Neural cell (in vitro differentiated cells): ENCODE results near the gene SH3D19. TPM values are rescaled to one million over a fixed set of nuclear protein-coding genes. Genes with fewer than 3 reads are reported as not detected.

Experiments used
- H2AFZ ChIP-seq: fragments of 200-600, 300-800 bp; sonication (generic), shearing (Covaris generic); 2 replicates; pipeline ENCODE4 v1.6.0; 2014; ENCODE audit warnings: low read depth, mild to moderate bottlenecking, antibody characterized with exemption, low read length, moderate library complexity
- H3F3A ChIP-seq: fragments of 200-600 bp; shearing (Covaris generic); 2 replicates; pipeline ENCODE4 v1.6.1; 2016; ENCODE audit warnings: mild to moderate bottlenecking, moderate library complexity, mixed read lengths, antibody characterized with exemption, low read length; ENCODE audit not compliant: insufficient read depth, poor library complexity, severe bottlenecking
- H3K27ac ChIP-seq: fragments of 200-600, 300-800 bp; sonication (generic), shearing (Covaris generic); 2 replicates; pipeline ENCODE4 v1.5.1; 2014; ENCODE audit warnings: mild to moderate bottlenecking, low read length, moderate library complexity
- H3K27me3 ChIP-seq: fragments of 300-800, 200-600 bp; sonication (generic), shearing (Covaris generic); 2 replicates; pipeline ENCODE4 v1.6.0; 2014; ENCODE audit warnings: mild to moderate bottlenecking, low read depth, low read length, moderate library complexity; ENCODE audit not compliant: insufficient read depth
- H3K36me3 ChIP-seq: fragments of 300-800, 200-600 bp; sonication (generic), shearing (Covaris generic); 2 replicates; pipeline ENCODE4 v1.5.1; 2014; ENCODE audit warnings: mild to moderate bottlenecking, antibody characterized with exemption, low read length, moderate library complexity; ENCODE audit not compliant: insufficient read depth
- H3K4me2 ChIP-seq: fragments of 300-800, 200-600 bp; sonication (generic), shearing (Covaris generic); 2 replicates; pipeline ENCODE4 v1.6.0; 2014; ENCODE audit warnings: mild to moderate bottlenecking, low read length
- H3K4me3 ChIP-seq: fragments of 300-800, 200-600 bp; sonication (generic), shearing (Covaris generic); 2 replicates; pipeline ENCODE4 v1.5.1; 2014; ENCODE audit warnings: mild to moderate bottlenecking, low read length, moderate library complexity
- H3K79me2 ChIP-seq: fragments of 200-600 bp; shearing (Covaris generic); replicated peaks from 2 replicates; pipeline ENCODE4 v1.6.0; 2014; ENCODE audit warnings: mild to moderate bottlenecking, low read length, moderate library complexity; ENCODE audit not compliant: insufficient read depth
- H3K9ac ChIP-seq: fragments of 300-800, 200-600 bp; sonication (generic), shearing (Covaris generic); 2 replicates; pipeline ENCODE4 v1.6.1; 2016; ENCODE audit warnings: mild to moderate bottlenecking, low read length, mixed read lengths
- H3K9me2 ChIP-seq: fragments of 200-600 bp; shearing (Covaris generic); 2 replicates; pipeline ENCODE4 v1.6.1; 2016; ENCODE audit warnings: mild to moderate bottlenecking, low read length, mixed read lengths; ENCODE audit not compliant: insufficient read depth
- H3K9me3 ChIP-seq: fragments of 200-600, 300-800 bp; sonication (generic), shearing (Covaris generic); 2 replicates; pipeline ENCODE4 v1.6.1; 2016; ENCODE audit warnings: mild to moderate bottlenecking, mixed run types, low read length, moderate library complexity, mixed read lengths
- H4K20me1 ChIP-seq: fragments of 200-600 bp; shearing (Covaris generic); 2 replicates; pipeline ENCODE4 v1.6.1; 2016; ENCODE audit warnings: mild to moderate bottlenecking, mixed run types; ENCODE audit not compliant: insufficient read depth
- EP300 ChIP-seq: fragments of 450-650 bp; conservative IDR thresholded peaks from 2 replicates; pipeline ENCODE4 v1.6.1; 2014; ENCODE audit warnings: antibody characterized with exemption, mild to moderate bottlenecking, moderate library complexity; ENCODE audit not compliant: poor library complexity, severe bottlenecking
- EZH2 ChIP-seq: fragments of 200-600, 300-800 bp; shearing (Covaris generic), sonication (generic); IDR thresholded peaks from 2 replicates; pipeline ENCODE4 v1.6.1; 2014; ENCODE audit warnings: antibody characterized with exemption, low read length, borderline replicate concordance, mild to moderate bottlenecking; ENCODE audit not compliant: insufficient read depth, poor library complexity, severe bottlenecking
- MXI1 ChIP-seq: fragments of 450-650 bp; conservative IDR thresholded peaks from 2 replicates; pipeline ENCODE4 v1.6.1; 2014; ENCODE audit warnings: antibody characterized with exemption, mild to moderate bottlenecking; ENCODE audit not compliant: poor library complexity, severe bottlenecking
- POLR2AphosphoS5 ChIP-seq: IDR thresholded peaks from 2 replicates; pipeline ENCODE4 v1.6.1; 2012
- RAD21 ChIP-seq: fragments of 450-650 bp; conservative IDR thresholded peaks from 2 replicates; pipeline ENCODE4 v1.6.1; 2014; ENCODE audit warnings: antibody characterized with exemption, mild to moderate bottlenecking, moderate library complexity
- REST ChIP-seq: IDR thresholded peaks from 2 replicates; pipeline ENCODE4 v1.6.1; 2012; ENCODE audit warnings: borderline replicate concordance
- SMC3 ChIP-seq: fragments of 450-650 bp; conservative IDR thresholded peaks from 2 replicates; pipeline ENCODE4 v1.6.1; 2014; ENCODE audit warnings: antibody characterized with exemption, mild to moderate bottlenecking, moderate library complexity; ENCODE audit not compliant: poor library complexity
- TAF1 ChIP-seq: IDR thresholded peaks from 2 replicates; pipeline ENCODE4 v1.6.1; 2012; ENCODE audit warnings: low read depth
- polyA plus RNA-seq: library from polyadenylated mRNA; depleted of rRNA; stranded (reverse); fragments of >200 nt; gene quantifications from 2 replicates; pipeline ENCODE4 v1.2.3, GENCODE V29; 2014
- TF ChIP-seq, protein P1 (sequence below): fragments of 450-650 bp; IDR thresholded peaks from 2 replicates; pipeline ENCODE4 v1.5.1; 2014; ENCODE audit warnings: antibody characterized with exemption, mild to moderate bottlenecking, moderate library complexity; ENCODE audit not compliant: poor library complexity, severe bottlenecking

Gene SH3D19
- polyA plus RNA-seq, 1 donor from 2014 or later: 0.46 TPM

DNA sequence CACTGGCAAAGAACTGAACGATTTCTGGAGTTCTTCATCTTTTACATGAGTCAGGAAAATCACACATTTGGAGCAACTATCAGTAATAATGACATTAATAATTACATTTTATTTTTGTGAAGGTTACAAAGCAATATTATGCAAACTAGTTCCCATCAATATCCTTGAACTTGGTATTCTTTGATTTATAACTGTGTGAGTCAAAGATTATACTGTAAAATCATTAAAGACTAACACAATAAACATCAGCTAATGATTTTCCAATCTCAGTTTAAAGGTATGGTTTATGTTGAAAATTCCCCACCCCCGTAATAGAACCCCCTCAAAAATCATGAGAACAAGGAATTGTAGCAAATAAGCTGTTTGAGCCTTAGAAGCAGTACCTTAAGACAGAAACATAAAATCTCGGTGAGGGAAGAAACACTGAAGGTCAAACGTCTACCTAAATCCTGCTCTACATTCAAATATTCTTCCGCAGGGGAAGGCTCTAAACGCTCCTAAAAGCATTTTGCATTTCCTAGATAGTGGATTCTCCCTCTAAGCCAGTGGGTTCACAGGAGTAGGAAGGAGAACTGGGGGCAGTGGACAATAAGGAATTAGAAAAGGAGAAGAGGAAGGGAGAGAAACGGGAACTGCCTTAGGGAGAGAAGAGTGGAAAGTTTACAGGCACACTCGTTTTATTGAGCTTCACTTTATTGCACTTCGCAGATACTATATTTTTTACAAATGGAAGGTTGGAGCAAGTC is 22.3 kb upstream of the SH3D19 start:
- H3K4me3 ChIP-seq: no peak overlapping the region
- no peak overlapping the region for H3K4me2 ChIP-seq
- H3K36me3 ChIP-seq: no peaks in the 10 kb centered on the region
- TF ChIP-seq EP300 (no peak), RAD21 (no peak), SMC3 (no peak), EZH2 (no peak), REST (no peak), POLR2AphosphoS5 (no peak), MXI1 (no peak), TAF1 (no peak)
- TF ChIP-seq, protein P1, sequence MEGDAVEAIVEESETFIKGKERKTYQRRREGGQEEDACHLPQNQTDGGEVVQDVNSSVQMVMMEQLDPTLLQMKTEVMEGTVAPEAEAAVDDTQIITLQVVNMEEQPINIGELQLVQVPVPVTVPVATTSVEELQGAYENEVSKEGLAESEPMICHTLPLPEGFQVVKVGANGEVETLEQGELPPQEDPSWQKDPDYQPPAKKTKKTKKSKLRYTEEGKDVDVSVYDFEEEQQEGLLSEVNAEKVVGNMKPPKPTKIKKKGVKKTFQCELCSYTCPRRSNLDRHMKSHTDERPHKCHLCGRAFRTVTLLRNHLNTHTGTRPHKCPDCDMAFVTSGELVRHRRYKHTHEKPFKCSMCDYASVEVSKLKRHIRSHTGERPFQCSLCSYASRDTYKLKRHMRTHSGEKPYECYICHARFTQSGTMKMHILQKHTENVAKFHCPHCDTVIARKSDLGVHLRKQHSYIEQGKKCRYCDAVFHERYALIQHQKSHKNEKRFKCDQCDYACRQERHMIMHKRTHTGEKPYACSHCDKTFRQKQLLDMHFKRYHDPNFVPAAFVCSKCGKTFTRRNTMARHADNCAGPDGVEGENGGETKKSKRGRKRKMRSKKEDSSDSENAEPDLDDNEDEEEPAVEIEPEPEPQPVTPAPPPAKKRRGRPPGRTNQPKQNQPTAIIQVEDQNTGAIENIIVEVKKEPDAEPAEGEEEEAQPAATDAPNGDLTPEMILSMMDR: no peak
- H3K27me3 ChIP-seq: no peaks in the 10 kb centered on the region
- H3F3A ChIP-seq: no peaks in the 10 kb centered on the region
- H4K20me1 ChIP-seq: no peaks in the 10 kb centered on the region
- H3K9me2 ChIP-seq: no peaks in the 10 kb centered on the region
- no peaks in the 10 kb centered on the region for H3K9me3 ChIP-seq
- H2AFZ ChIP-seq: no peak overlapping the region
- H3K79me2 ChIP-seq: no peaks in the 10 kb centered on the region
- H3K27ac ChIP-seq: no peak overlapping the region
- H3K9ac ChIP-seq: no peak overlapping the region

- H3K4me3 ChIP-seq: no peak overlapping the region
- no peaks in the 10 kb centered on the region for H3K9me2 ChIP-seq
- H3F3A ChIP-seq: no peaks in the 10 kb centered on the region
- H3K79me2 ChIP-seq: no peaks in the 10 kb centered on the region
- H4K20me1 ChIP-seq: no peaks in the 10 kb centered on the region
- no peak overlapping the region for H3K9ac ChIP-seq
- no peaks in the 10 kb centered on the region for H3K9me3 ChIP-seq
- no peak overlapping the region for H3K27ac ChIP-seq
- TF ChIP-seq TAF1 (no peak), EP300 (no peak), POLR2AphosphoS5 (no peak), REST (no peak), RAD21 (no peak), EZH2 (no peak), SMC3 (no peak), MXI1 (no peak)
- TF ChIP-seq, protein P1: no peak
- no peaks in the 10 kb centered on the region for H3K27me3 ChIP-seq
- H2AFZ ChIP-seq: no peak overlapping the region
- H3K36me3 ChIP-seq: no peaks in the 10 kb centered on the region
- H3K4me2 ChIP-seq: no peak overlapping the region
Observed at GRCh38 chr4:151344948-151345347, 19.5 kb upstream of the SH3D19 start.
